IMR-90 (cell line): Measurements from ENCODE around the gene PLCG2. TPM values are rescaled to one million over a fixed set of nuclear protein-coding genes. Genes with fewer than 3 reads are reported as not detected.

ENCODE experiments used
- ATAC-seq: fragments of 200-7000 bp; cut with Tn5 transposase; 2 replicates; pipeline ENCODE4 v1.9.1; 2020; ENCODE audit warnings: low read depth, mild to moderate bottlenecking, moderate library complexity
- BruUV-seq: library from RNA; stranded (reverse); fragments of 400-500 nt; replicated peaks from 2 replicates; lab custom pipeline; 2021; lab: Mats Ljungman, UMichigan
- CTCF ChIA-PET: fragments of 300-600 bp; formaldehyde crosslinking; extraction: SDS; loops from one replicate; lab custom pipeline; 2021; ENCODE audit warnings: antibody characterized with exemption; lab: Yijun Ruan, JAX
- POLR2A ChIA-PET: fragments of 300-600 bp; sonication (Branson Sonifier 250); formaldehyde crosslinking; loops from one replicate; lab custom pipeline; 2022; ENCODE audit warnings: antibody characterized with exemption; ENCODE audit not compliant: unreplicated experiment; lab: Charles Lee
- DNase-seq: peaks from one replicate; pipeline ENCODE4 v3.0.0; 2013
- H2AFZ ChIP-seq: replicated peaks from 2 replicates; pipeline ENCODE3; 2013; ENCODE audit warnings: low read length, mild to moderate bottlenecking; ENCODE audit not compliant: poor library complexity
- H2AK5ac ChIP-seq: 2 replicates; pipeline ENCODE4 v1.6.1; 2013; ENCODE audit warnings: low read depth, low read length, inconsistent platforms
- H2AK9ac ChIP-seq: replicated peaks from 2 replicates; pipeline ENCODE3; 2013; ENCODE audit warnings: mild to moderate bottlenecking, low read depth, low read length, moderate library complexity; ENCODE audit not compliant: poor library complexity
- H2BK120ac ChIP-seq: 2 replicates; pipeline ENCODE4 v1.6.1; 2013; ENCODE audit warnings: low read depth, low read length, inconsistent platforms
- H2BK15ac ChIP-seq: 3 replicates; pipeline ENCODE4 v1.6.1; 2013; ENCODE audit warnings: low read depth, low read length, inconsistent platforms
- H2BK20ac ChIP-seq: 2 replicates; pipeline ENCODE4 v1.6.1; 2013; ENCODE audit warnings: low read depth, mild to moderate bottlenecking, inconsistent platforms, low read length, moderate library complexity
- H2BK5ac ChIP-seq: 2 replicates; pipeline ENCODE4 v1.6.1; 2013; ENCODE audit warnings: mild to moderate bottlenecking, low read depth, low read length, inconsistent platforms; ENCODE audit not compliant: poor library complexity, severe bottlenecking
- H3K14ac ChIP-seq: replicated peaks from 2 replicates; pipeline ENCODE4 v1.6.1; 2013; ENCODE audit warnings: low read depth, low read length, inconsistent platforms
- H3K18ac ChIP-seq: 2 replicates; pipeline ENCODE4 v1.6.1; 2013; ENCODE audit warnings: low read depth, low read length, control low read depth
- H3K23ac ChIP-seq: 2 replicates; pipeline ENCODE4 v1.6.1; 2013; ENCODE audit warnings: low read depth, low read length, inconsistent platforms
- H3K27ac ChIP-seq: 2 replicates; pipeline ENCODE4 v1.5.1; 2013; ENCODE audit warnings: mild to moderate bottlenecking, control low read depth, low read length; ENCODE audit not compliant: insufficient read depth
- H3K27me3 ChIP-seq: 2 replicates; pipeline ENCODE4 v1.6.1; 2013; ENCODE audit warnings: low read length; ENCODE audit not compliant: control insufficient read depth, insufficient read depth
- H3K36me3 ChIP-seq: 2 replicates; pipeline ENCODE4 v1.6.1; 2013; ENCODE audit warnings: low read length, mixed read lengths; ENCODE audit not compliant: control insufficient read depth, insufficient read depth
- H3K4ac ChIP-seq: 2 replicates; pipeline ENCODE4 v1.6.1; 2013; ENCODE audit warnings: low read depth, low read length, inconsistent platforms
- H3K4me1 ChIP-seq: 2 replicates; pipeline ENCODE4 v1.6.1; 2013; ENCODE audit warnings: low read length, mixed read lengths; ENCODE audit not compliant: control insufficient read depth, insufficient read depth
- H3K4me2 ChIP-seq: 2 replicates; pipeline ENCODE4 v1.6.1; 2013; ENCODE audit warnings: low read depth, mild to moderate bottlenecking, control low read depth, low read length, moderate library complexity
- H3K4me3 ChIP-seq: 2 replicates; pipeline ENCODE4 v1.5.1; 2013; ENCODE audit warnings: low read depth, mild to moderate bottlenecking, control low read depth, low read length, moderate library complexity; ENCODE audit not compliant: insufficient read depth
- H3K56ac ChIP-seq: 2 replicates; pipeline ENCODE4 v1.6.1; 2013; ENCODE audit warnings: low read length, inconsistent platforms; ENCODE audit not compliant: insufficient read depth; ENCODE audit errors: extremely low read depth
- H3K79me1 ChIP-seq, 2 experiments: 2 replicates each; pipeline ENCODE4 v1.6.1; 2013; ENCODE audit warnings: low read length in 2 of 2, inconsistent platforms in 1 of 2, low read depth in 1 of 2
- H3K9ac ChIP-seq: 2 replicates; pipeline ENCODE4 v1.6.1; 2013; ENCODE audit warnings: low read depth, low read length, control low read depth
- H3K9me1 ChIP-seq: 2 replicates; pipeline ENCODE4 v1.6.1; 2013; ENCODE audit warnings: low read length, inconsistent platforms; ENCODE audit not compliant: insufficient read depth
- H3K9me3 ChIP-seq: 2 replicates; pipeline ENCODE4 v1.6.1; 2013; ENCODE audit warnings: low read length; ENCODE audit not compliant: control insufficient read depth, insufficient read depth
- H4K20me1 ChIP-seq: 2 replicates; pipeline ENCODE4 v1.6.1; 2013; ENCODE audit warnings: low read length, inconsistent platforms; ENCODE audit not compliant: insufficient read depth
- H4K5ac ChIP-seq: 2 replicates; pipeline ENCODE4 v1.6.1; 2013; ENCODE audit warnings: mild to moderate bottlenecking, low read depth, low read length, control low read depth
- H4K8ac ChIP-seq, 2 experiments: 2 replicates each; pipeline ENCODE4 v1.6.1; 2013; ENCODE audit warnings: low read depth in 2 of 2, low read length in 2 of 2, control low read depth in 1 of 2, inconsistent platforms in 1 of 2
- H4K91ac ChIP-seq: 2 replicates; pipeline ENCODE4 v1.6.1; 2013; ENCODE audit warnings: low read depth, low read length, inconsistent platforms; ENCODE audit not compliant: insufficient read depth
- BHLHE40 ChIP-seq: fragments of 150-350 bp; IDR thresholded peaks from 2 replicates; pipeline ENCODE4 v1.6.1; 2016; ENCODE audit warnings: mild to moderate bottlenecking, low read depth, low read length
- CHD1 ChIP-seq: IDR thresholded peaks from 2 replicates; pipeline ENCODE4 v1.6.1; 2012; ENCODE audit warnings: low read depth, low read length, improper control_type of control experiment
- FOS ChIP-seq: fragments of 150-350 bp; IDR thresholded peaks from 2 replicates; pipeline ENCODE4 v1.6.1; 2016; ENCODE audit warnings: low read depth, low read length
- MAZ ChIP-seq: IDR thresholded peaks from 2 replicates; pipeline ENCODE4 v1.6.1; 2012; ENCODE audit warnings: low read depth, mild to moderate bottlenecking, low read length, improper control_type of control experiment, moderate library complexity, borderline replicate concordance
- MXI1 ChIP-seq: IDR thresholded peaks from 2 replicates; pipeline ENCODE4 v1.6.1; 2012; ENCODE audit warnings: low read depth, mild to moderate bottlenecking, low read length, moderate library complexity, borderline replicate concordance
- NFE2L2 ChIP-seq: fragments of 150-350 bp; IDR thresholded peaks from 2 replicates; pipeline ENCODE4 v1.6.1; 2016; ENCODE audit warnings: low read depth, mild to moderate bottlenecking, low read length
- POLR2A ChIP-seq: IDR thresholded peaks from 2 replicates; pipeline ENCODE4 v1.6.1; 2012; ENCODE audit warnings: mild to moderate bottlenecking, low read depth, low read length
- RAD21 ChIP-seq: IDR thresholded peaks from 2 replicates; pipeline ENCODE4 v1.6.1; 2012; ENCODE audit warnings: low read length, improper control_type of control experiment
- RFX5 ChIP-seq: IDR thresholded peaks from 2 replicates; pipeline ENCODE4 v1.8.0; 2012; ENCODE audit warnings: low read depth, mild to moderate bottlenecking, low read length, moderate library complexity
- SMC3 ChIP-seq: fragments of 150-350 bp; IDR thresholded peaks from 2 replicates; pipeline ENCODE4 v1.6.1; 2016; ENCODE audit warnings: low read depth, mild to moderate bottlenecking, antibody characterized with exemption, low read length, moderate library complexity
- WGBS, 2 experiments: methylation state at CpG; one replicate each; pipeline versions ENCODE4 v1.1.5 to v1.1.7; 2013; ENCODE audit warnings: missing lambda C conversion rate in 2 of 2; ENCODE audit not compliant: insufficient read length in 1 of 2; ENCODE audit errors: extremely low coverage in 2 of 2; 5-methylcytosine and 5-hydroxymethylcytosine counted together
- dilution Hi-C: fragments of 300-500 bp; cut with HindIII; formaldehyde crosslinking; loops from one replicate; pipeline ENCODE4 v1.14.3; 2018; ENCODE audit warnings: low sequenced_read_pairs; ENCODE audit not compliant: unreplicated experiment
- in situ Hi-C: fragments of 300-500 bp; cut with MboI; formaldehyde crosslinking; loops from 3 replicates; pipeline ENCODE4 v1.14.3; 2019; ENCODE audit warnings: low sequenced_read_pairs, inconsistent platforms, mixed read lengths
- intact Hi-C: fragments of 100-400 bp; cut with micrococcal nuclease; formaldehyde crosslinking; loops from 2 replicates; pipeline ENCODE4 v1.10.0; 2022
- polyA plus RNA-seq, 3 experiments: library from polyadenylated mRNA; depleted of rRNA; stranded (reverse); fragments of >200 nt; gene quantifications; 2 replicates each; pipeline ENCODE4 v1.2.3, GENCODE V29; 2012; ENCODE audit warnings: low replicate concordance in 1 of 3
- total RNA-seq: library from RNA; depleted of rRNA; stranded (reverse); fragments of >200 nt; gene quantifications from 2 replicates; pipeline ENCODE4 v1.2.3, GENCODE V29; 2012

Gene PLCG2
- total and polyA plus RNA-seq, 2 of the 4 experiments (the other 2 are of a cell fraction): 0.14 to 0.18 TPM

- dilution Hi-C loops (no loop called here), intact Hi-C loops (no loop called here), in situ Hi-C loops (no loop called here)
- no TSS peak for BruUV-seq
- no peak overlapping the region for H3K18ac ChIP-seq
- ATAC-seq: no peak
- H2AK9ac ChIP-seq: no peak overlapping the region
- no peak overlapping the region for H2BK5ac ChIP-seq
- no peak overlapping the region for H4K5ac ChIP-seq
- no peak overlapping the region for H3K27ac ChIP-seq
- H3K4ac ChIP-seq: no peak overlapping the region
- H3K9me3 ChIP-seq: no peaks in the 10 kb centered on the region
- H2BK120ac ChIP-seq: no peak overlapping the region
- no peak overlapping the region for H4K91ac ChIP-seq
- no peak overlapping the region for H3K4me2 ChIP-seq
- no peak overlapping the region for H3K23ac ChIP-seq
- no peak overlapping the region for H2AK5ac ChIP-seq
- H3K56ac ChIP-seq: no peak overlapping the region
- H2AFZ ChIP-seq: no peak overlapping the region
- peaks cover 11% of the 10 kb centered on the region for H3K27me3 ChIP-seq
- no peaks in the 10 kb centered on the region for H3K4me1 ChIP-seq
- no peak overlapping the region for H4K8ac ChIP-seq
- H2BK20ac ChIP-seq: no peak overlapping the region
- POLR2A ChIA-PET: no interaction called here
- no peaks in the 10 kb centered on the region for H3K79me1 ChIP-seq
- no peaks in the 10 kb centered on the region for H4K20me1 ChIP-seq
- H3K36me3 ChIP-seq: no peaks in the 10 kb centered on the region
- H2BK15ac ChIP-seq: no peak overlapping the region
- CTCF ChIA-PET: interaction anchor here (0.6 kb wide), 1 partner anchor 33 kb away, joined by 3 read pairs; no protein-coding TSS in a partner anchor
- H3K14ac ChIP-seq: no peak overlapping the region
- 60% methylated on average over 1 of the region's 18 CpGs; no CpG with 5 or more reads in 1 of the 2 experiments for WGBS, 2 experiments
- H3K9ac ChIP-seq: no peak overlapping the region
- TF ChIP-seq MAZ (no peak), MXI1 (no peak), BHLHE40 (no peak), NFE2L2 (no peak), POLR2A (no peak), CHD1 (no peak), FOS (no peak), RAD21 (no peak), SMC3 (no peak), RFX5 (no peak)
- no peak for DNase-seq
- H3K4me3 ChIP-seq: no peak overlapping the region
- no peaks in the 10 kb centered on the region for H3K9me1 ChIP-seq
Observed at GRCh38 chr16:81860287-81861266, 81.5 kb downstream of the PLCG2 start.
